Measurements from ENCODE around the gene LRP1B.

Gene LRP1B

DNA sequence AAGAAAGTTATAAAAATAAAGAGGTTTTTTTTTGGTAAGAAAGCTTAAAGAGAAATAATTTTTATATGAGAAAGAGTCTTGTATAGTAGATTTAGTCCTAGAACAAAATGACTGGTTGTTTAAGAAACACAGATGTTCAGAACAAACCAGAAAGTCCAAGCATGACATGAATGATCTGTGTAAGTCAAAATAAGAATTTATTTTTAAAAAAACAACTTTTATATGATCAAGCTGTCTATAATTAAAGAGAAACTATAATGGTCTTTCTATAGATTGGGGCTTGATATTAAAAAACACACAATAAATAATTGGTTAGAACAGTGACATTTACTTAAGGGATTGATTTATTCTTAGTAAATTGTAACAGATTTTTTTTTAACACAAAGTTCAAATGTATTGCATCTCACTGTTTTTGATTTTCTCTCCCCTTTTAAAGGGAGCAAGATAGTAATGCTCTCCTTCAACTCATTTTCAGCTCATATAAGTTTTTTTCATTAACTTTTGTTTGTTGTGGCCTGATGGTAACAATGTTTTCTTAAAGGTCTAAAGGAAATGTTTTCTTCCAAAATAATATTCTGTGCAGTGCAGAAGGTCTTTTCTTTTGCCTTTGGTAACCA, 1256.8 kb downstream of the LRP1B start:
- no peak overlapping the region for H3K4me3 ChIP-seq (ENCODE audit: low read depth, low read length)
- DNase-seq (ENCODE audit: low read depth), result no peak

DNA sequence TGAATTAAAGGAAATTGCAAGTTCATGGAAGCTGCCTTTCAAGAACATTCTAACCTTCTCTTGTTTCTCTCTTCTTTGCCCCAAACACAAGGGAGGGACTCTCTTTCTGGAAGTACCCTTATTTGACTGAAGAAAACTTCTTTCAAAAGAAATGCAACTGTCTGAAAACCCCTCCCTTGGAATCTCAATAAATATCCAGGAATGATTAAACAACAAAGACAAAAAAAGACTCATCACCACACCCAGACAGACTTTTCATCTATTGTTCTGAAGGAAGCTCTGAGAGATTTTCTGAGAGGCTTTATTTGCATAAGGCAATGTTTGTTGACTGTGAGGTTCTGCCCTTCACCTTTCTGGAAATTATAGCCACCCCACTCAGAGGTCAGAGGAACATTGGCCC, 1260.9 kb downstream of the LRP1B start:
- no peak for DNase-seq (ENCODE audit: low read depth)
- H3K4me3 ChIP-seq (ENCODE audit: low read depth, low read length), result no peak overlapping the region

DNA sequence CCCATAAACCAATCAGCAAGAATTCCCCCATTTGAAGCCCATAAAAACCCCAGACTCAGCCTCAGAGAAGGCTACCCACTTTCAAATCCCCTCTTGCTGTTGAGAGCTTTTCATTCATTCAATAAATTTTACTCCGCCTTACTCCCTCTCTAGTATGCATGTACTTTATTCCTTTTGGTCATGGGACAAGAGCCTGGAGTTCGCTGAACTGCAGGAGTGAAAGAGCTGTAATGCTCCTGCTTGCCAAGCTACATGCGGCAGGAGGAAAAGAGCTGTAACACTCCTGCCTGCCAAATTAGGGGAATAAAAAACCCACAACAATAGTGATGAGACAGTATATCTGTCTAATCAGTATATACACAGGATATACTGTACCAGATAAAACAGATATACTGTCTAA, 1261.7 kb downstream of the LRP1B start:
- H3K4me3 ChIP-seq (ENCODE audit: low read depth, low read length), result no peak overlapping the region
- DNase-seq (ENCODE audit: low read depth), result no peak

GRCh38 chr2:140865837-140866236, 1265.0 kb downstream of the LRP1B start:
- H3K4me3 ChIP-seq (ENCODE audit: low read depth, low read length), result no peak overlapping the region
- no peak for DNase-seq (ENCODE audit: low read depth)

DNA sequence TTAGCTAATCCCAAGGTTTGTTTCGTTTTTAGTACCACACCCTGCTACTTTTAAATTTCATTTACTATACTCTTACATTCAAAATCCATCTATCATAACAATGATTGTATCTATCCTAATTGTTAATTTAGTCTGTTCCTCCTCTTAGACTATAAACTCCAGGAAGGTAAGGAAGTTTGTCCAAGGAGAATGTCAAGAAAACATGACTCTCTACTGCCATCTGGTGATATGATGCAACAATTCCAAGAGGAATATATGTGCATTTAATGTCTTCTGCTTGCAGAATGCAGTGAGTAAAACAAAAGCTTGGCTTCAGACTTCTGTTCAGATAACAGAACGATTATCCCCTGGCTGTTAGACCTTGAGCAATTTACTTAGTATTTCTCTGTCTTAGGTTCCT, 1267.1 kb downstream of the LRP1B start:
- peak; percentile 25 for DNase-seq (ENCODE audit: low read depth)
- no peak overlapping the region for H3K4me3 ChIP-seq (ENCODE audit: low read depth, low read length)

- H3K4me3 ChIP-seq (ENCODE audit: low read depth, low read length), result no peak overlapping the region
- DNase-seq (ENCODE audit: low read depth), result no peak
Observed at GRCh38 chr2:140862181-140862580, 1268.6 kb downstream of the LRP1B start.

GRCh38 chr2:140861666-140862065, 1269.2 kb downstream of the LRP1B start:
- DNase-seq (ENCODE audit: low read depth), result no peak
- no peak overlapping the region for H3K4me3 ChIP-seq (ENCODE audit: low read depth, low read length)

GRCh38 chr2:140855471-140855870, 1275.3 kb downstream of the LRP1B start:
- no peak for DNase-seq (ENCODE audit: low read depth)
- H3K4me3 ChIP-seq (ENCODE audit: low read depth, low read length), result no peak overlapping the region

GRCh38 chr2:140851258-140851981, 1279.4 kb downstream of the LRP1B start:
- H3K4me3 ChIP-seq (ENCODE audit: low read depth, low read length), result no peak overlapping the region
- peak; percentile 1 for DNase-seq (ENCODE audit: low read depth)

DNA sequence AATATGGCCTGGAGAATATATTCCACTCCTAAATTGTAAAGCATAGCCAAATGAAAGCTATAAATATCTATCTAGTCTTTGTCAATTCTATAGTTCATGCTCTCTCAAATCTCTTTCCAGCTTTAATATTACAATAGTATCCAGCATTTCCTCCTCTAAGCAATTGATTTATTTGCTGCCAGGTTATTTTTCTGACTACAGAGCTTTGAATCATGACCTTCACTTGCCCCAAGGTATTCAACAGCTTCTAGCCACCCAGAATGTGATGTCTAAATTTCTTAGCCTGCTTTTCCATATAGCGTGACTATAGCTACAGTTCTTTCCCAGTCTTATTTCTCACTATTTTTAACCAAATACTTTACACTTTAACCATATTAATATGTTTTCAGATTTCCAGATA, 1287.6 kb downstream of the LRP1B start:
- H3K4me3 ChIP-seq (ENCODE audit: low read depth, low read length), result no peak overlapping the region
- DNase-seq (ENCODE audit: low read depth), result no peak

DNA sequence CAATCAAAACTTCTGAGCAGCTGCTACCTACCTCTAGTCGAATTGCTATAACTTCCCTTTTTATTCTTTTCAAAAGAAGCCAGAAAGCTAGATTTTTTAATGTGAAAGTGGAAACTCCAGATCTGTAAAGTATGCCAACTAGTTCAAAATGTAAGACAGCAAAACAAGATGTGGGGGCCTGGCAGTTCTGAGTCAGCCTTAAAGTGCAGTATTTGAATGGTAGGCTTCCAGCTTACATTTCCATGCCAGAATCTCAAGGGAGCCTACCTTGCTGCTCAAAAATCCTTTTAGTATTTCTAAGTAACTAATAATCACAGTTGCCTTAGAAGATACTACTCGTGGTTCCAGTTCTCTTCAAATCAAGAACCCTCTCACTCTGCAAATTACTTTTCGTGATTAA, 1288.7 kb downstream of the LRP1B start:
- no peak overlapping the region for H3K4me3 ChIP-seq (ENCODE audit: low read depth, low read length)
- DNase-seq (ENCODE audit: low read depth), result no peak

DNA sequence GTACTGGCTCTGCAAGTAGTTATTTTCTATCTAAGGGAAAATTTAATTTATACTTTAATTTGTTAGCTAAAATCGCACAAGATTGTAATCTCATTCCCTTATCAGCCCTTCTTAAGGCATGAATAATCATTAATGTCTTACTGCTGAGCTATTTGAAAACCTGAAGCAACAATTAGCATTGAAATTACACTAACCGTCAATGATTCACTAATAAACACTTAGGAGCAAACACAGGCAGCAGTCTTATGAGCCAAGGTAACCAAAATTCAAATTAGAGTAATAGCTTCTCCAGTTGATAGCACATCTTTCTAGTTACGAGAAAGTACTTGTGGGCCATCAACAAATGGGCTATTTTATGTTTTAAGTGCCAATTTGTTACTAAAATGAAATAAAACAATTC, 1289.7 kb downstream of the LRP1B start:
- DNase-seq (ENCODE audit: low read depth), result no peak
- H3K4me3 ChIP-seq (ENCODE audit: low read depth, low read length), result no peak overlapping the region

DNA sequence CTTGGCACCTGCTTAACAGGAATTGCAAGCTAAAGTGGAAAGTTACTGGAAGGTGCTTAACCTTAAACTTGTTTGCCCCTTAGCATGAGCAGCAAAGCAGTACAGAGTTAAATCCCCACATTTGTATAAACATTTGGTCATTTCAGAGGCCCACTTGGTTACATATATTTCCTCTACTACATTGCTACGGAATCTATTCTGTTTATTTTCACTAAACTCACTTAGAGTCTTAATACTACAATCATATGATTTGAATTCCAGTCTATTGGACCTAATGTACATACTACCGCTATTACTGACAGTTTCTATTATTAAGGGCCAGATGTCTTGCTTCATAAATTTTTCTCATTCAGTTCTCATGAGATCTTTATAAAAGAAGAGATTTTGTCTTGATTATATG, 1294.0 kb downstream of the LRP1B start:
- DNase-seq (ENCODE audit: low read depth), result no peak
- H3K4me3 ChIP-seq (ENCODE audit: low read depth, low read length), result no peak overlapping the region

DNA sequence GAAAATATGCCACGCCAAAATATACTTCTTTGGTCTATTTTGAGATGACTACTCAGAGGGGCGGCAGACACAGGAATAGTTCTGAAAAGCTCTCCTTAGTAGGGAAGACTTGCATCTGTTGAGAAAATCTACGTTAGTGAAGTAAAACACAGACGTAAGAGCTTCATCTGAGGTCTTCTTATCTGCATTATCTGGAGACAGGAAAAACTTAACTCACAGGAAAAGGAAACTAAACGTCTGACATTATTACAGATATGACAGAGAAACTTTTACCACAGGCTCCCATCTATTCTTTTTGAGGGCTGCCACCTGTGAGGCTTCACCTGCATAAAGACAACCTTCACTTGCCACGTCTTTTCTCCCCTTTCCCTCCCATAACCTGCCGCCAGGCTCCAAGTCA, 1295.7 kb downstream of the LRP1B start:
- no peak overlapping the region for H3K4me3 ChIP-seq (ENCODE audit: low read depth, low read length)
- no peak for DNase-seq (ENCODE audit: low read depth)

GRCh38 chr2:140814141-140814540, 1316.7 kb downstream of the LRP1B start:
- H3K4me3 ChIP-seq (ENCODE audit: low read depth, low read length), result no peak overlapping the region
- no peak for DNase-seq (ENCODE audit: low read depth)

DNA sequence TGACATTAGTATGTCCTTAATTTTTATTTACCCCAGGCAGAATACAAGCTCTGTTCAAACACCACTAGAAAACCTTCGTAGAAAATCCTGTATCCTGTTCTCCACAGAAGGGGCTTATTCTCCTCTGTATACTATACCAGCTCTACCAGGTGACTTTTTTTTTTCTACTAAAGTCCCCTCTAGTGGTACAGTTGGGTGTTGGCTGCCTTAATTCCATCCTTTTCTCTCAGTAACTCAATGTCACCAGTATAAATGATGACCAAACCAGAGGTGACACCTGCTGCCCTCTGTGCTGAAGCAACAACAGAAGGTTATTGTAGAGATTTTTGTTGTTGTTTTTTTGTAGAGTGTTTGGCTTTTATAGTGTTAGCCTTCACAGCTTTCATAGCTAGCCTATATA, 1322.0 kb downstream of the LRP1B start:
- H3K4me3 ChIP-seq (ENCODE audit: low read depth, low read length), result no peak overlapping the region
- no peak for DNase-seq (ENCODE audit: low read depth)

DNA sequence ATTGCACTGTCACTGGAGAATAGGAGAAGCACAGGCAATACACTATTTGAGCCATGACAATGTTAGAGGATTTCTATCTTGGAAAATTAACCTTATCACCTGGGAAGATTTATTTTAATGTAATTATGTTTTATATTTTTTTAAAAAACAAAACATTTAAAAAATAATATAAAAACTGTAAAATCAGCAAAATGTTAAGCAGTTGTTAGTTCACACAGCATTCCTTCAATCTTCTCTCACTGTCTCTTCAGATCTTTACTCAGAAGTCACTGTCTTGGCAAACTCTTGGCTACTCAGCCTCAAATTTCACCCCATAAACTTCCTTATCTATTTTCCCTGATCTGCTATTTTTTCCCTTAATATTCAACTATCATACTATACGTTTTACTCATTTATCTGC, 1322.6 kb downstream of the LRP1B start:
- DNase-seq (ENCODE audit: low read depth), result no peak
- H3K4me3 ChIP-seq (ENCODE audit: low read depth, low read length), result no peak overlapping the region

- no peak for DNase-seq (ENCODE audit: low read depth)
- no peak overlapping the region for H3K4me3 ChIP-seq (ENCODE audit: low read depth, low read length)
Observed at GRCh38 chr2:140804700-140805260, 1326.0 kb downstream of the LRP1B start.

DNA sequence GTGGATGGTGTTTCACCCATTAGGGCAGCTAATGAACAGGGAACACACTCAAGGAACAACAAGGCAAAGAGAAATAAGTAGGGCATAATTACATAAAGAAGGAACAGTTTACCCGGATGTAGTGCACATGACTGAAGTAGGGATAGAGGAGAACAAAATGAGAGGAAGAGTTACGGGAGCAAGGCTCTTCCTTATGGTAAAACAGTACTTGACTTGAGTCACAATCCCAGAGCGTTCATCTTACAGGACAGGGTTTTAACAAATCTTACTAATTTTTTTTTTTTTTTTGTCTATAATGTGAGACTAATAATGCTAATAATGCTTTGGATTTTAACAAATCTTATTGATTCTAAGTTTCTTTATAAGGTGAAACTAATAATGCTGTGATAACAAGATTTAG, 1329.5 kb downstream of the LRP1B start:
- no peak overlapping the region for H3K4me3 ChIP-seq (ENCODE audit: low read depth, low read length)
- DNase-seq (ENCODE audit: low read depth), result no peak

DNA sequence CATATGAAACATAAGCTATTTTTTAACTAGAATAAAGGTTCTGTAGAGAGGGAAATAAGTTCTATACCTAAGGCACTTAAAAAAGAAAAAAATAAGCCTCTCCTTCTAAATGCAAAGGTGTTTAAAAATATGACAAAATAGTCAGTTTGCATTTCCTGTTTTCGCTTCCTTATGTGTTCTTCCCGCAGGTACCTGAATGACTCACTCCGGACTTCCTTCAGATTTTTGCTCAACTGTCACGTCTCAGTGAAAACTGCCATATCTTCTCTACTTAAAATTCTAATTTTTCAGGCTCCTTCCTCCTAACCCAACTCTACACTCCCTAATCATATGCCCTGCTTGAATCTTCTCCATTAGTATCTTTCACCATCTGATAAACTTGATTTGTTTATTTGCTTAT, 1333.1 kb downstream of the LRP1B start:
- H3K4me3 ChIP-seq (ENCODE audit: low read depth, low read length), result no peak overlapping the region

DNA sequence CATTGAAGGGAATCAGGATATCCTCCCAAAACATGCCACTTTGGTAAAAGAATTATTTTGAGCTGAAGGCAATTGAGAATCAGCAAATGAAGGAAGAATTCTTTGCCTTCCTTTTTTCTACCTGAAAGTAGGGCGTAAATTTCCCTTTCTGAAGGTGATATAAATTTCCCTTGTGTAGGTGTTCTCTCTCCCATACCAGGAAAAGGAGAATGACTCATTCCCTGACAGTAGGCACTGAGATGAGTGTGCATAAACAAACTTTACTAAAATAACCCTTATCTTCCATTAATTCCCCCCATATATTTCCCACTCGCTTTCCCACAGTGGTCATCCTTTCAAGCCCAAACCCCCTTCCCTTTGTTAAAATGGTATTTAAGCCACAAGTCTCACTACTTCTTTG, 1339.0 kb downstream of the LRP1B start:
- H3K4me3 ChIP-seq (ENCODE audit: low read depth, low read length), result no peak overlapping the region
- no peak for DNase-seq (ENCODE audit: low read depth)

More for the DNA sequence above, 1333.1 kb downstream of the LRP1B start:
- no peak for DNase-seq (ENCODE audit: low read depth)
